Naive thymus-derived CD8-positive, alpha-beta T cell (primary cell): ENCODE data around the gene RHO. TPM values are rescaled to one million over a fixed set of nuclear protein-coding genes. Genes with fewer than 3 reads are reported as not detected.
"Not testable (repeated sequence)": the region's sequence is repeated elsewhere in the genome, so short reads cannot be mapped to it uniquely, and the experiment has no call there.

Experiments
- ATAC-seq, 2 donors: fragments of 150-1000 bp; cut with Tn5 transposase in 1 of 2; sonication (Bioruptor Pico), chemical (Tn5 transposase) in 1 of 2; 1 replicate in 1 of 2; 2 replicates in 1 of 2; pipeline ENCODE4 v1.10.0; 2021; ENCODE audit warnings: mild to moderate bottlenecking in 2 of 2, moderate library complexity in 2 of 2
- POLR2A ChIA-PET: fragments of 350-600 bp; sonication (Branson Sonifier 250); formaldehyde crosslinking; loops from one replicate; lab custom pipeline; 2021; ENCODE audit warnings: antibody characterized with exemption; lab: Charles Lee
- DNase-seq, 10 donors: peaks; one replicate each; pipeline versions ENCODE4 v3.0.0 to v3.0.0-alpha.2; 2020 to 2022
- H3K27ac Mint-ChIP-seq, 10 donors: one replicate each; pipeline ENCODE4 v1.8.0; 2020 to 2022; ENCODE audit warnings: mild to moderate bottlenecking in 10 of 10, mixed read lengths in 10 of 10, moderate library complexity in 4 of 10, inconsistent platforms in 1 of 10
- H3K27me3 Mint-ChIP-seq, 5 donors: one replicate each; pipeline ENCODE4 v1.8.0; 2021 to 2022; ENCODE audit warnings: mixed read lengths in 5 of 5
- H3K36me3 Mint-ChIP-seq, 3 donors: one replicate each; pipeline ENCODE4 v1.8.0; 2020 to 2022; ENCODE audit warnings: mixed read lengths in 3 of 3, mild to moderate bottlenecking in 2 of 3, inconsistent platforms in 1 of 3
- H3K4me1 Mint-ChIP-seq, 4 donors: one replicate each; pipeline ENCODE4 v1.8.0; 2021 to 2022; ENCODE audit warnings: mixed read lengths in 4 of 4
- H3K4me3 Mint-ChIP-seq, 10 donors: one replicate each; pipeline ENCODE4 v1.8.0; 2020 to 2022; ENCODE audit warnings: mild to moderate bottlenecking in 10 of 10, mixed read lengths in 10 of 10, moderate library complexity in 6 of 10, inconsistent platforms in 1 of 10
- H3K9me3 Mint-ChIP-seq, 9 donors: one replicate each; pipeline ENCODE4 v1.8.0; 2020 to 2022; ENCODE audit warnings: mixed read lengths in 9 of 9, mild to moderate bottlenecking in 3 of 9, inconsistent platforms in 1 of 9, moderate library complexity in 1 of 9
- polyA plus RNA-seq, 3 donors: library from polyadenylated mRNA; unstranded; fragments of 300-500 nt; fragmentation: Illumina TruSeq; gene quantifications; one replicate each; pipeline ENCODE4 v1.2.3, GENCODE V29; 2021
- total RNA-seq, 8 experiments: library from RNA in 2 of 8; stranded (reverse) in 2 of 8; gene quantifications; one replicate each; pipeline ENCODE4 v1.2.3 and lab custom pipeline; 2021 to 2026

RHO gene
- total RNA-seq (under 1 TPM in 1 of 2 experiments, not detected in 1; 0.13 TPM), polyA plus RNA-seq (not detected), total RNA-seq (lab: John Stamatoyannopoulos, UW) (0 to 0.09 (median 0) reads per million in 6 experiments)

GRCh38 chr3:129528589-129529100 is at the start of gene RHO:
TSS of gene RHO (plus strand) at chr3:129528639. CDS start at chr3:129528734, 95 bp downstream.
- Mint-ChIP-seq H3K9me3 (no peaks in the 10 kb centered on the region), H3K27ac (peak within 1 kb of the TSS in 2 of 10 donors; percentile 34 to 48), H3K4me3 (no peak within 1 kb of the TSS), H3K4me1 (peaks cover 0 to 16% (median 0%) of the 10 kb centered on the region in 4 donors), H3K36me3 (no peaks in the 10 kb centered on the region), H3K27me3 (peaks cover 0 to 5% (median 0%) of the 10 kb centered on the region in 5 donors)
- POLR2A ChIA-PET: no interaction called here
- DNase-seq: no peak
- ATAC-seq: no peak

- ATAC-seq, DNase-seq, POLR2A ChIA-PET, H3K27me3 Mint-ChIP-seq, H3K9me3 Mint-ChIP-seq: not testable (repeated sequence)
- H3K27ac Mint-ChIP-seq: peak overlapping the region; percentile 64 to 96 (median 89)
- peaks cover 7 to 12% (median 9%) of the 10 kb centered on the region in 4 donors for H3K4me1 Mint-ChIP-seq
- peak overlapping the region in 1 of 10 donors; percentile 28 for H3K4me3 Mint-ChIP-seq
- peaks cover 0 to 36% (median 8%) of the 10 kb centered on the region in 3 donors for H3K36me3 Mint-ChIP-seq
Observed at GRCh38 chr3:129481225-129481765, 47.1 kb upstream of the RHO start.

GRCh38 chr3:129481766-129482332 is 46.6 kb upstream of the RHO start:
- POLR2A ChIA-PET: no interaction called here
- H3K4me3 Mint-ChIP-seq: peak overlapping the region in 5 of 10 donors; percentile 8 to 39 (median 28)
- no peaks in the 10 kb centered on the region for H3K9me3 Mint-ChIP-seq
- peaks cover 0 to 30% (median 11%) of the 10 kb centered on the region in 3 donors for H3K36me3 Mint-ChIP-seq
- no peaks in the 10 kb centered on the region for H3K27me3 Mint-ChIP-seq
- ATAC-seq (peak; percentile 96 to 99), DNase-seq (peak in 9 of 10 donors; percentile 23 to 80 (median 63))
- peak overlapping the region; percentile 64 to 96 (median 89) for H3K27ac Mint-ChIP-seq
- peaks cover 7 to 12% (median 9%) of the 10 kb centered on the region in 4 donors for H3K4me1 Mint-ChIP-seq

GRCh38 chr3:129482721-129483120 is 45.7 kb upstream of the RHO start:
- POLR2A ChIA-PET: no interaction called here
- no peak for ATAC-seq

GRCh38 chr3:129483870-129484269 is 44.6 kb upstream of the RHO start:
- no peaks in the 10 kb centered on the region for H3K27me3 Mint-ChIP-seq
- DNase-seq: no peak
- H3K9me3 Mint-ChIP-seq: no peaks in the 10 kb centered on the region
- no peak overlapping the region for H3K4me3 Mint-ChIP-seq
- POLR2A ChIA-PET: no interaction called here
- H3K27ac Mint-ChIP-seq: peak overlapping the region in 2 of 10 donors; percentile 22 to 40
- no peak for ATAC-seq
- H3K4me1 Mint-ChIP-seq: peaks cover 7 to 12% (median 9%) of the 10 kb centered on the region in 4 donors
- peaks cover 0 to 11% (median 5%) of the 10 kb centered on the region in 3 donors for H3K36me3 Mint-ChIP-seq

More at GRCh38 chr3:129482721-129483120, 45.7 kb upstream of the RHO start:
- Mint-ChIP-seq H3K9me3 (no peaks in the 10 kb centered on the region), H3K4me3 (no peak overlapping the region), H3K36me3 (peaks cover 0 to 22% (median 8%) of the 10 kb centered on the region in 3 donors), H3K27ac (peak overlapping the region in 7 of 10 donors; percentile 25 to 91 (median 73)), H3K27me3 (no peaks in the 10 kb centered on the region), H3K4me1 (peaks cover 7 to 12% (median 9%) of the 10 kb centered on the region in 4 donors)
- DNase-seq: no peak

GRCh38 chr3:129485146-129485545 is 43.3 kb upstream of the RHO start:
- H3K36me3 Mint-ChIP-seq, H3K9me3 Mint-ChIP-seq, H3K4me3 Mint-ChIP-seq, ATAC-seq, DNase-seq, H3K27me3 Mint-ChIP-seq: not testable (repeated sequence)
- Mint-ChIP-seq H3K27ac (peak overlapping the region in 1 of 10 donors; percentile 43), H3K4me1 (peaks cover 7 to 12% (median 11%) of the 10 kb centered on the region in 4 donors)
- POLR2A ChIA-PET: interaction anchor here (0.6 kb wide), 2 partner anchors 370 to 662 kb away, joined by 3 read pairs; no protein-coding TSS in a partner anchor

GRCh38 chr3:129485721-129486663 is 42.4 kb upstream of the RHO start:
- Mint-ChIP-seq H3K9me3 (no peaks in the 10 kb centered on the region), H3K27me3 (no peaks in the 10 kb centered on the region), H3K27ac (peak overlapping the region in 1 of 10 donors; percentile 33), H3K36me3 (peaks cover 0 to 5% (median 4%) of the 10 kb centered on the region in 3 donors), H3K4me1 (peaks cover 7 to 14% (median 11%) of the 10 kb centered on the region in 4 donors), H3K4me3 (no peak overlapping the region)
- ATAC-seq: no peak
- no peak for DNase-seq
- POLR2A ChIA-PET: interaction anchor here (0.6 kb wide), 2 partner anchors 369 to 663 kb away, joined by 3 read pairs; no protein-coding TSS in a partner anchor

GRCh38 chr3:129486664-129487035 is 41.8 kb upstream of the RHO start:
- H3K27ac Mint-ChIP-seq: peak overlapping the region in 1 of 10 donors; percentile 24

GRCh38 chr3:129487183-129487867 is 41.1 kb upstream of the RHO start:
- no peaks in the 10 kb centered on the region for H3K27me3 Mint-ChIP-seq
- peak overlapping the region in 1 of 10 donors; percentile 21 for H3K27ac Mint-ChIP-seq
- DNase-seq (no peak), ATAC-seq (no peak)
- no peaks in the 10 kb centered on the region for H3K9me3 Mint-ChIP-seq
- H3K4me3 Mint-ChIP-seq: no peak overlapping the region
- H3K36me3 Mint-ChIP-seq: peaks cover 0 to 9% (median 3%) of the 10 kb centered on the region in 3 donors
- POLR2A ChIA-PET: no interaction called here
- peaks cover 0 to 6% (median under 1%) of the 10 kb centered on the region in 4 donors for H3K4me1 Mint-ChIP-seq

More at GRCh38 chr3:129486664-129487035, 41.8 kb upstream of the RHO start:
- Mint-ChIP-seq H3K4me3 (no peak overlapping the region), H3K4me1 (peaks cover 6 to 12% (median 7%) of the 10 kb centered on the region in 4 donors), H3K27me3 (no peaks in the 10 kb centered on the region), H3K36me3 (peaks cover 0 to 5% (median 4%) of the 10 kb centered on the region in 3 donors), H3K9me3 (no peaks in the 10 kb centered on the region)
- no peak for DNase-seq
- no peak for ATAC-seq
- POLR2A ChIA-PET: no interaction called here

GRCh38 chr3:129487868-129488335 is 40.5 kb upstream of the RHO start:
- H3K4me3 Mint-ChIP-seq, H3K9me3 Mint-ChIP-seq, H3K4me1 Mint-ChIP-seq, H3K27ac Mint-ChIP-seq, DNase-seq, H3K27me3 Mint-ChIP-seq, H3K36me3 Mint-ChIP-seq, POLR2A ChIA-PET, ATAC-seq: not testable (repeated sequence)

GRCh38 chr3:129489258-129489657 is 39.2 kb upstream of the RHO start:
- POLR2A ChIA-PET, H3K27ac Mint-ChIP-seq, H3K27me3 Mint-ChIP-seq, H3K9me3 Mint-ChIP-seq, ATAC-seq, DNase-seq, H3K4me1 Mint-ChIP-seq, H3K4me3 Mint-ChIP-seq: not testable (repeated sequence)
- peaks cover 0 to 17% (median 3%) of the 10 kb centered on the region in 3 donors for H3K36me3 Mint-ChIP-seq
